Stimulated activated CD4-positive, alpha-beta T cell treated with anti-CD3 and anti-CD28 coated beads, Interleukin-2, amount 100 ng/mL, for 48 hours (primary cell): ENCODE data around the gene CDKN2B.
"Not testable (repeated sequence)": the region's sequence is repeated elsewhere in the genome, so short reads cannot be mapped to it uniquely, and the experiment has no call there.

Experiments
- DNase-seq, 2 donors: peaks; one replicate each; pipeline ENCODE4 v3.0.0-alpha.2; 2020

The CDKN2B gene

DNA sequence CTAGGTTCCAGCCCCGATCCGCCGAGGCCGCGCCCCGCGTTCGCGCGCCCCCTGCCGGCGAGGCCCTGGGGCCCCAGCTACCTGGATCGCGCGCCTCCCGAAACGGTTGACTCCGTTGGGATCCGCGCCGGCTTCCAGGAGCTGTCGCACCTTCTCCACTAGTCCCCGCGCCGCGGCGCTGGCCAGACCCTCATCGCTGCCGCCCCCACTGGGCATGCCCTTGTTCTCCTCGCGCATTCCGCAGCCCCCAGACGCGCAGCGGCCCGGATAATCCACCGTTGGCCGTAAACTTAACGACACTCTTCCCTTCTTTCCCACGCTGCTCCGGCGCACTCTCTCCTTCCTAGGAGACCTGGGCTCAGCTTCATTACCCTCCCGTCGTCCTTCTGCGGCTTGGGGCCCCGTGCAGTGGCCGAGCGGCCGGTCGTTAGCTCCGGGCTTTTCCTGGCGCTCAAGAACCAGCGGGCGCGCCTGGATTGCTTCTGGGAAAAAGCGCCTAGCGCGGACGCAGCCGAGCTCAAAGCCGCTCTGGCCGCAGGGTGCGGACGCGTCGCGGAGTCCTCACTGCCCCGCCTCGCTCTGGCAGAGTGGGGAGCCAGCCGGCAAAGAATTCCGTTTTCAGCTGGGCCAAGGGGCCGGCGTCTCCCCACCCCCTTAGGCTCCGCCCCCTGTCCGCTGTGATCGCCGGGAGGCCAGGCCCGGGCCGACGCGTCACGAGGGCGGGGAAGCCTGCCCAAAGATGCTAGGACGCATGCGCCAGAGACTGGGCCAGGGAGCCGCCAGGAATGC is at the start of gene CDKN2B:
Gene CDKN2B (minus strand): TSS at position 589 of the 789 bp plus-strand sequence. CDS start 352 bp downstream, at position 237.
- peak; percentile 70 to 76 for DNase-seq

DNA sequence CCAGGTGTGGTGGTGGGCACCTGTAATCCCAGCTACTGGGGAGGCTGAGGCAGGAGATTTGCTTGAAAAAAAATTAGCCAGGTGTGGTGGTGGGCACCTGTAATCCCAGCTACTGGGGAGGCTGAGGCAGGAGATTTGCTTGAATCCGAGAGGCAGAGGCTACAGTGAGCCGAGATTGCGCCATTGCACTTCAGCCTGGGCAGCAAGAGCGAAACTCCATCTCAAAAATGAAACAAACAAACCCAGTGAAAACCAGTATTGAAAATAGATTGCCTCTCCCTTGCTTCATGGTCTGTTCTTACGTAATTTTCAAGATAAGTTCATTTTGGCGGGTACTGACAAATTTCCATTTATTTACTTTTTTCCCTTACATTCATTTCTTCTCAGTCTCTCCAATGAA is 48.9 kb upstream of the CDKN2B start:
- not testable (repeated sequence) for DNase-seq

DNA sequence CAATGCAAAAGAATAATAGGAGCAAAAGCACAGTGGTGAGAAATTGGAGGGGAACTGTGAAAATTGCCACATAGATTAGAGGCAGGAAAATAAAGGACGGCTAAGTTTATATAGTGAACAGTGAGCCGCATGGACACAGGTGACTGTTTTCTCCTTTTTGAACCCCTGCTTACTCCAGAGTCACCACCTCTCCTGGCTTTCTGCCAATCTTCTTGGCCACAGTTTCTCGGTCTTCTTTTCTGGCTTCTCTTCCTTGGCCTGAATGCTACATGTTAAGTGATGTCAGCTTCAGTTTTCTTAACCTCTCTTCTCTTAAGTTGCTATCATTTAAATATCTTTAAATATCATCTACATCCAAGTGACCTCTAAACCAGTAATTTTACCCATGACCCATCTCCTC is 47.3 kb upstream of the CDKN2B start:
- DNase-seq, result no peak

- no peak for DNase-seq
Observed at GRCh38 chr9:22055090-22055489, 46.0 kb upstream of the CDKN2B start.

GRCh38 chr9:22054529-22054928 is 45.4 kb upstream of the CDKN2B start:
- no peak for DNase-seq

DNA sequence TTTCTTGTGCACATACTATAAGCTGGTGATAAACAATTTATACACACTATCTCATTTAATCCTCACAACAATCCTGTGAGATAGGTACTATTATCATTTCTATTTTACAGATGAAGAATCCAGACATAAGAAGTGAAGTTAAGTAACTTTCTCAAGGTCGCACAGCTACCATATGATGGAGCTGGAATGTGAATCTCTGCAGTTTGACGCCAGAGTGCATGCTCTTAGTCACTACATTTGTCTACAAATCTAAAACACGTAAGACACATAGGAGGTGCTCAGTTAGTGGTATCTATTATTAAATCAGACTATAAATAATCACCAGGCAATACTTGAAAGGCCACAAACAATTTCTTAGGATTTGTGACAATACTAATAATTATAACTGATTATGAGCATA is 45.0 kb upstream of the CDKN2B start:
- DNase-seq, result no peak

GRCh38 chr9:22053178-22053577 is 44.1 kb upstream of the CDKN2B start:
- no peak for DNase-seq

DNA sequence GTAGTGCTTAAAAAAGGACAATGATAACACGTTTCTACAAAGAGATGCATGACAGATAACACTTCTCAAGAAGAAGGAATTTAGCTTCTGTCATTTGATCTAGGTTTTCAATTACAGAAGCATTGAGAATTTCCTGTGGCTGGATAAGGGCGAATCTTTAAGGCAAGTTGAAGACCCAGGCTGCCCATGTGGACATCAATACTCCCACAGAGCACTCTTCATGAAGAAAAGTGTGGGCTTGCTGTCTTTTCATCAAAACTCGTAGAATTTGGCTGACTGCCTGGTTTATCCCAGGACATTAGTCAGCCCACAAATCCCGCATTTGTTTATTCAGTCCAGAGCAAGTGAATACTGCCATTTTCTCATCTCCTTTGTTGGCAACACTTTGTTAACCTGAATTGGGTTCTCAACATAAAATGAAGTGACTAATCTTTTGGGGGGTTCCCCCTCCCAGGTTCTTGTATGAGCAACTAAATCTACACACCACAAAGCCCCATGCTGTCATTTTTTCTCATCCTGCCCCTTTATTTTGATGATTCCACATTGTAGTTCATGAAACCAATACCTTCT is 43.4 kb upstream of the CDKN2B start:
- peak; percentile 12 to 15 for DNase-seq

DNA sequence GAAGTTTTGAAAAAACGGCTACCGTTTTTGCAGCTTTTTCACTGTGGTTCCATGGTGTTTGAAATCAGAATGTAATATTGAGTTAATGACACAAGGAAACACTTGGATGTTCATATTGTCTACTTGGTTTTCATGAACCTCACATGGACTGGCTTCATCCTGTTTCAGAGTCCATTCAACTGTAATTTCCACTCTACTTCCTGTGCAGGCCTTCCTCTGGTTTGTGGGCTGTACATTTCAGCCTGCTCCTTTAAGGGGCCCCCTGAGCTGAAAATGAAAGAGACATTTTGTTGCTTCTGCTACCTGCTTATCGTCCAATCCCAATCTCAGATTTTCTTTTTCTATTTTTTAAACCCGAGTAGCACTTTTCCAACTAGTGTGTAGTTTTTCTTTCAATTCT is 41.8 kb upstream of the CDKN2B start:
- DNase-seq, result no peak

- no peak for DNase-seq
Observed at GRCh38 chr9:22049411-22049810, 40.3 kb upstream of the CDKN2B start.

DNA sequence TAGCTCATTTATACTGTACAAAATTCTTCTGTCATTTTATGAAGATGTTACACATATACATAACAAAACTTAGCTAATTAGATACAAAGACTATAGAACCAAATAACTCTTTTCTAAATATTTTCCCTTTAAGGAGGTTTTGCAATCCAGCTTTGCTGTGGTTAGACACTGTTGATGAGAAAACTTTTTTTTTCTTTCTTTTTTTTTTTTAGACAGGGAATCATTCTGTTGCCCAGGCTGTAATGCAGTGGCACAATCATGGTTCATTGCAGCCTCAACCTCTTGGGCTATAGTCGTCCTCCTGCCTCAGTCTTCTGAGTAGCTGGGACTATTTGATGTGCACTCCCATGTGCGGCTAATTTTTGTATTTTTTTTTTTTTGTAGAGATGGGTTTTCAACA is 38.5 kb upstream of the CDKN2B start:
- no peak for DNase-seq

DNA sequence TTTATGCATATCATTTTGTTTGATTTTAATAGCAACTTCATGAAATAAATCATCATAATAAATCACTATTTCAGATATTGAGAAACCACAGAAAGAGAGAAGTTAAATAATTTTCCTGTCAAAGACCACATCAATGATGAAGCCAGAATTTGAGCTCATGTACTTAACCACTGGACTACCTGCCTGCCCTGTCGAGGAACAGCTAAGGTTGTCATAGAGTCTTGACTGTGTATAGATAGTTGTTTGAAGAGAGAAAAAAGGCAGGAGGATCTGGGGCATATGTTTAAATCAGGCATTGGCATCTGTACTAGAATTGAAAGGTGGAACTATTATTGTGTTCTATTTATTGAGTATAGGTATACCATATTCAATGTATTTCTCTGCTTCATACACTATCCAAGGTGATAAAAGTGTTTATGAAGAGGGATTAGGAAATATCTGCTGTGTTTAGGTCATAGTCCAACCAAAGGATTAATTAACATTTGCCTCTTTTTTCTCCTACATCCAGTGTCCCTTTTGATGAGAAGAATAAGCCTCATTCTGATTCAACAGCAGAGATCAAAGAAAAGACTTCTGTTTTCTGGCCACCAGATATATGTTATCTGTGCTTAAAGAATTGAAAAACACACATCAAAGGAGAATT is 37.3 kb upstream of the CDKN2B start:
- no peak for DNase-seq

- no peak for DNase-seq
Observed at GRCh38 chr9:22045423-22045822, 36.3 kb upstream of the CDKN2B start.

- no peak for DNase-seq
Observed at GRCh38 chr9:22044583-22044982, 35.5 kb upstream of the CDKN2B start.

DNA sequence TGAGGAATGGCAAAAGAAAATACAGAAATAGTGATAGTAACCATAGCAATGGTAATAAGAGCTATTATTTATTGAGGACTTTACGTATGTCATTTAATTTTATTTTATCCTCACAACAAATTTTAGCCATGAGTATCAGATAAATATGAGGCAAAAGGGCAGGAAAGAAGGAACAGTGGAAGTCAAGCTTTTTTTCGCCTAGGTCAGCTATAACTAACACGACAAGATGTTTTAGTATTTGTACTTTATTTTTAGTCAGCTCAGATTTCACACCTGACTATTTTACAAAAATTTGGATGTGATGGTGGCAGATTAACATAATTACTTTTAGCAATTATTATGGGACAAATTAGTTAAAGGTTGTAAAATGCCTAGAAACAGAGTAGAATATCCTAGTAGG is 34.8 kb upstream of the CDKN2B start:
- DNase-seq, result no peak

DNA sequence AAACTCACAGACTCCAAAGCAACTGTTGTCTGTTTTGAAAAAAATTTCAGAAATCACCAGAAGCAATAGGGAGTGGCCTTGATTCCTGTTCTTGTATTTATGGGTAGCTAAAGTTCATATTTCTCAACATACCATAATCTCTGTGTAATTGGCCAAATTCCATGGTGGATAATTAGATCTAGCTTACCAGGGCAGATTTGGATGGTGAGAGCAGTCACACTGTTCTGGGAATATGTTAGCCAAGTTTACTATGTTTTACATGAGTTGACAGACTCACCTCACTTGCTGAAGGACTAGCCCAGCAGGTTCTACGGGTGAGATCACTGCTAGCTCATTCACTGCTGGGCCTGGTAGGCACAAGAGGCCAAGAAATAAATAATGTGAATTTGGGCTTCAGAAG is 32.7 kb upstream of the CDKN2B start:
- no peak for DNase-seq

DNA sequence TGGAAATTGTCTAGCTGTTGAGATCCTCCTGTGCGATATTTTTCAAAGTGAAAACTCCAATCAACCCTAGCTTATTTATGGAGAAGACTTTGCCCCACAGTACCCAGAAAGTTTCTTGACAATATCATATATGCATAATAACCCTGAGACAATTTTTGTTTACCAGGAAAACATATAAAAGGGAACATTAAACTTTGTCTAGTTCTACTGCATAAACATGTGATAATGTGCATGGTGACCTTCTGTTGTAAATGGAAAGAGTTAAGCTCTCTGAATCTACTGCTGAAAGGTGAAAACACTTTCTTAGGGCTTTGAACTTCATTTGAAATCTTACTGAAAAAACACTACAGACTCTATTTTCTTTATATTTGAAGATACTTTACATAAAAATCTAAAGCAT is 32.2 kb upstream of the CDKN2B start:
- DNase-seq, result no peak

DNA sequence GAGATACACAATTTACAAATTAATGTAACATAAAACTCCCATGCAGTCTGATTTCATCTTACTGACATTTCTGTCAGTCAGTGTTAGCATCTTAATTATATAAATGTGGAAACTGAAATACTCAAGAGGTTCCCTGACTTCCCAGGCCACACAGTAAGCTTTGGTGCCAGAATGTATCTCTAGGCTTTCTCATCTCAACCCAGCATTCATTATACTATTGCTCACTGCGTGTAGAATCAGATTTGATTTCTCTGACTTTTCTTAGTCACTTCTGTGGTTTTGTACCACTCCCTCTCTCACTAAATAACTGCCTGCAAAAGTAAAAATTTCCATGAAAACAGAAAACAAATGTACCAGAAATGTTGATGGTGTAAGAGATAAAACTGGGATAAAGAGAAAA is 31.7 kb upstream of the CDKN2B start:
- no peak for DNase-seq

DNA sequence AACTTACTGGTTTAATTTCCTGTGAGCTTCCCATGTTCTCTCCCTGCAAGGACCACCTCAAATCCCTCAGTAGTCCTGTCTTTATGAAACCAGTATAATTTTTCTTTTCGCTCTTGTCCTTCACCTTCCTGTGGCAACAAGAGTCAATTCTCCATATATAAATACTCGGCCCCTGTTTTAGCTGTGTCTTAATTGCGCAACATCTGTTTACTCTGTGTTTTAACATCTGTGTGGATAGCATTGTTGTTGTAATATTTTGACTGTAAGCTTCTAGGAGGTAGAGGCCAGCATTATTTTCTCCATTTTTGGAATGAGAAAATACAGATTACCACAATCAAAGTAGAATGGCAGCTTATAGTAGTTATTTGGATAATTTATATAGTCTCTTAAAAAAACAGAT is 30.2 kb upstream of the CDKN2B start:
- DNase-seq, result no peak

GRCh38 chr9:22037954-22038690 is 29.0 kb upstream of the CDKN2B start:
- DNase-seq, result no peak

GRCh38 chr9:22036866-22037626 is 27.9 kb upstream of the CDKN2B start:
- DNase-seq, result no peak

- no peak for DNase-seq
Observed at GRCh38 chr9:22035591-22036011, 26.5 kb upstream of the CDKN2B start.
